ENCODE measurements around the gene HINT2. TPM values are rescaled to one million over a fixed set of nuclear protein-coding genes. Genes with fewer than 3 reads are reported as not detected.

The HINT2 gene
- total RNA-seq, 6 donors from 2014 or later, result 15.7 to 57.9 (median 42.2) TPM

GRCh38 chr9:35776018-35776417, 38.8 kb downstream of the HINT2 start:
- H3K4me3 ChIP-seq, result no peak overlapping the region
- no peak overlapping the region for H3K27ac ChIP-seq
- no peaks in the 10 kb centered on the region for H3K36me3 ChIP-seq
- H3K27me3 ChIP-seq, result no peaks in the 10 kb centered on the region
- TF ChIP-seq POLR2A (IDR thresholded peaks at IDR 0.05) (no peak), POLR2AphosphoS5 (IDR thresholded peaks at IDR 0.05) (no peak), CTCF (IDR thresholded peaks at IDR 0.05) (no peak), EP300 (IDR thresholded peaks at IDR 0.05) (no peak)
- no peak for ATAC-seq (ENCODE audit: low FRiP score in 2 of 2)
- H3K4me1 ChIP-seq, result peaks cover 12 to 15% (median 13%) of the 10 kb centered on the region in 4 donors
- H3K9me3 ChIP-seq, result no peaks in the 10 kb centered on the region
- no peak for DNase-seq
- 74 to 78% methylated on average over 4 of the region's 4 CpGs for WGBS, 2 donors

- no peaks in the 10 kb centered on the region for H3K27me3 ChIP-seq
- H3K4me1 ChIP-seq, result peaks cover 20 to 23% (median 21%) of the 10 kb centered on the region in 4 donors
- no peaks in the 10 kb centered on the region for H3K36me3 ChIP-seq
- ATAC-seq (ENCODE audit: low FRiP score in 2 of 2) (peak; percentile 64 to 81), DNase-seq (no peak)
- no peak overlapping the region for H3K27ac ChIP-seq
- H3K9me3 ChIP-seq, result no peaks in the 10 kb centered on the region
- WGBS, 2 donors, result 56 to 74% methylated on average over 7 of the region's 7 CpGs
- no peak overlapping the region for H3K4me3 ChIP-seq
- no peak for TF ChIP-seq POLR2AphosphoS5 (IDR thresholded peaks at IDR 0.05)
- TF ChIP-seq CTCF (IDR thresholded peaks at IDR 0.05), result no peak
- no peak for TF ChIP-seq POLR2A (IDR thresholded peaks at IDR 0.05)
- no peak for TF ChIP-seq EP300 (IDR thresholded peaks at IDR 0.05)
Measured at GRCh38 chr9:35774907-35775635, 39.8 kb downstream of the HINT2 start.

- Histone ChIP-seq H3K4me3 (no peak overlapping the region), H3K36me3 (no peaks in the 10 kb centered on the region), H3K4me1 (peaks cover 20 to 23% (median 21%) of the 10 kb centered on the region in 4 donors), H3K27ac (peak overlapping the region in 2 of 4 donors; percentile 63 to 82), H3K27me3 (no peaks in the 10 kb centered on the region), H3K9me3 (no peaks in the 10 kb centered on the region)
- ATAC-seq (ENCODE audit: low FRiP score in 2 of 2) (no peak), DNase-seq (no peak)
- TF ChIP-seq POLR2A (IDR thresholded peaks at IDR 0.05) (no peak), EP300 (IDR thresholded peaks at IDR 0.05) (no peak), POLR2AphosphoS5 (IDR thresholded peaks at IDR 0.05) (no peak), CTCF (IDR thresholded peaks at IDR 0.05) (no peak)
- 51 to 69% methylated on average over 3 of the region's 3 CpGs for WGBS, 2 donors
Measured at GRCh38 chr9:35771943-35772342, 42.9 kb downstream of the HINT2 start.

- DNase-seq, result no peak
- ATAC-seq (ENCODE audit: low FRiP score in 2 of 2), result no peak
- 11 to 22% methylated on average over 1 of the region's 1 CpG for WGBS, 2 donors
- H3K4me1 ChIP-seq, result peaks cover 20 to 23% (median 21%) of the 10 kb centered on the region in 4 donors
- no peaks in the 10 kb centered on the region for H3K36me3 ChIP-seq
- H3K4me3 ChIP-seq, result no peak overlapping the region
- TF ChIP-seq POLR2AphosphoS5 (IDR thresholded peaks at IDR 0.05) (no peak), POLR2A (IDR thresholded peaks at IDR 0.05) (no peak), CTCF (IDR thresholded peaks at IDR 0.05) (no peak), EP300 (IDR thresholded peaks at IDR 0.05) (no peak)
- H3K27ac ChIP-seq, result peak overlapping the region; percentile 30 to 82 (median 57)
- no peaks in the 10 kb centered on the region for H3K27me3 ChIP-seq
- no peaks in the 10 kb centered on the region for H3K9me3 ChIP-seq
Measured at GRCh38 chr9:35771534-35771933, 43.3 kb downstream of the HINT2 start.

GRCh38 chr9:35771075-35771433, 43.8 kb downstream of the HINT2 start:
- TF ChIP-seq POLR2AphosphoS5 (IDR thresholded peaks at IDR 0.05) (peak in 1 of 2 donors; percentile 11), EP300 (IDR thresholded peaks at IDR 0.05) (no peak)
- Histone ChIP-seq H3K9me3 (no peaks in the 10 kb centered on the region), H3K36me3 (no peaks in the 10 kb centered on the region), H3K4me3 (no peak overlapping the region), H3K4me1 (peaks cover 20 to 23% (median 21%) of the 10 kb centered on the region in 4 donors), H3K27ac (peak overlapping the region; percentile 30 to 82 (median 57)), H3K27me3 (no peaks in the 10 kb centered on the region)
- WGBS, 2 donors, result 12 to 30% methylated on average over 4 of the region's 4 CpGs
- ATAC-seq (ENCODE audit: low FRiP score in 2 of 2) (peak in 1 of 2 donors; percentile 54), DNase-seq (peak in 1 of 2 donors; percentile 47)

Data from upper lobe of left lung (tissue), 6 donors.